WTC11 (cell line): ENCODE measurements around the gene PIGP. TPM values are rescaled to one million over a fixed set of nuclear protein-coding genes. Genes with fewer than 3 reads are reported as not detected.

Experiments used
- ATAC-seq: fragments of 200-7000 bp; cut with Tn5 transposase; 2 replicates; pipeline ENCODE4 v1.10.0; 2021; ENCODE audit warnings: mild to moderate bottlenecking, moderate library complexity
- CTCF ChIA-PET: fragments of 300-600 bp; sonication (Branson Sonifier 250); formaldehyde crosslinking; loops from one replicate; lab custom pipeline; 2021; ENCODE audit warnings: antibody characterized with exemption; lab: Charles Lee
- POLR2A ChIA-PET: fragments of 350-600 bp; sonication (Branson Sonifier 250); formaldehyde crosslinking; loops from one replicate; lab custom pipeline; 2021; ENCODE audit warnings: antibody characterized with exemption; lab: Charles Lee
- DNase-seq: peaks from one replicate; pipeline ENCODE4 v3.0.0; 2021; ENCODE audit warnings: low spot score
- H3K27ac Mint-ChIP-seq: 2 replicates; pipeline ENCODE4 v1.8.0; 2021; ENCODE audit warnings: mixed read lengths
- H3K27me3 Mint-ChIP-seq: 2 replicates; pipeline ENCODE4 v1.8.0; 2021; ENCODE audit warnings: low read depth, mild to moderate bottlenecking, moderate library complexity, mixed read lengths
- H3K36me3 Mint-ChIP-seq: 2 replicates; pipeline ENCODE4 v1.8.0; 2021; ENCODE audit warnings: mixed read lengths
- H3K4me1 Mint-ChIP-seq: 2 replicates; pipeline ENCODE4 v1.8.0; 2022; ENCODE audit warnings: mixed read lengths
- H3K4me3 Mint-ChIP-seq: 2 replicates; pipeline ENCODE4 v1.8.0; 2021; ENCODE audit warnings: mild to moderate bottlenecking, moderate library complexity, mixed read lengths
- H3K9me3 Mint-ChIP-seq: 2 replicates; pipeline ENCODE4 v1.8.0; 2021; ENCODE audit warnings: mixed read lengths
- ARID4B ChIP-seq: sonication (generic); formaldehyde crosslinking; IDR thresholded peaks from 2 replicates; pipeline ENCODE4 v1.8.0; 2023; ENCODE audit warnings: missing genetic modification reagents, mild to moderate bottlenecking, borderline replicate concordance
- CREB1 ChIP-seq: sonication (generic); formaldehyde crosslinking; IDR thresholded peaks from 2 replicates; pipeline ENCODE4 v1.8.0; 2023; ENCODE audit warnings: mild to moderate bottlenecking, missing genetic modification reagents
- CTCF ChIP-seq: fragments of 200-600 bp; IDR thresholded peaks from 2 replicates; pipeline ENCODE4 v1.8.0; 2022; ENCODE audit warnings: antibody characterized with exemption
- E2F1 ChIP-seq: sonication (generic); formaldehyde crosslinking; IDR thresholded peaks from 2 replicates; pipeline ENCODE4 v1.8.0; 2022; ENCODE audit warnings: mild to moderate bottlenecking, missing genetic modification reagents
- E2F5 ChIP-seq: sonication (generic); formaldehyde crosslinking; IDR thresholded peaks from 2 replicates; pipeline ENCODE4 v1.8.1; 2022; ENCODE audit warnings: mild to moderate bottlenecking, moderate library complexity, missing genetic modification reagents
- ETV6 ChIP-seq: sonication (generic); formaldehyde crosslinking; IDR thresholded peaks from 2 replicates; pipeline ENCODE4 v1.8.1; 2022; ENCODE audit warnings: mild to moderate bottlenecking, missing genetic modification reagents
- IRF1 ChIP-seq: sonication (generic); formaldehyde crosslinking; IDR thresholded peaks from 2 replicates; pipeline ENCODE4 v1.8.0; 2023; ENCODE audit warnings: missing genetic modification reagents
- KAT7 ChIP-seq: sonication (generic); formaldehyde crosslinking; IDR thresholded peaks from 2 replicates; pipeline ENCODE4 v1.8.1; 2023; ENCODE audit warnings: missing genetic modification reagents, mild to moderate bottlenecking, borderline replicate concordance
- NFE2L1 ChIP-seq: sonication (generic); formaldehyde crosslinking; IDR thresholded peaks from 2 replicates; pipeline ENCODE4 v1.8.1; 2023; ENCODE audit warnings: missing genetic modification reagents
- NFYB ChIP-seq: sonication (generic); formaldehyde crosslinking; conservative IDR thresholded peaks from 2 replicates; pipeline ENCODE4 v1.8.0; 2022; ENCODE audit warnings: low read depth, missing genetic modification reagents
- NR2C2 ChIP-seq: sonication (generic); formaldehyde crosslinking; IDR thresholded peaks from 2 replicates; pipeline ENCODE4 v1.8.0; 2022; ENCODE audit warnings: mild to moderate bottlenecking, missing genetic modification reagents
- SMAD4 ChIP-seq: sonication (generic); formaldehyde crosslinking; IDR thresholded peaks from 2 replicates; pipeline ENCODE4 v1.8.0; 2022; ENCODE audit warnings: mild to moderate bottlenecking, missing genetic modification reagents
- SP1 ChIP-seq: sonication (generic); formaldehyde crosslinking; conservative IDR thresholded peaks from 2 replicates; pipeline ENCODE4 v1.8.1; 2022; ENCODE audit warnings: missing genetic modification reagents
- USF2 ChIP-seq: sonication (generic); formaldehyde crosslinking; IDR thresholded peaks from 2 replicates; pipeline ENCODE4 v1.8.1; 2023; ENCODE audit warnings: mild to moderate bottlenecking, missing genetic modification reagents, moderate library complexity
- ZBTB21 ChIP-seq: sonication (generic); formaldehyde crosslinking; IDR thresholded peaks from 2 replicates; pipeline ENCODE4 v1.8.1; 2023; ENCODE audit warnings: mild to moderate bottlenecking, missing genetic modification reagents, borderline replicate concordance
- ZMAT4 ChIP-seq: fragments of 250-450 bp; sonication (Bioruptor Pico); IDR thresholded peaks from 2 replicates; pipeline ENCODE4 v1.9.0; 2021; ENCODE audit warnings: mild to moderate bottlenecking
- ZNF263 ChIP-seq: sonication (generic); formaldehyde crosslinking; IDR thresholded peaks from 2 replicates; pipeline ENCODE4 v1.8.1; 2022; ENCODE audit warnings: low read depth, mild to moderate bottlenecking, moderate library complexity, missing genetic modification reagents
- ZNF317 ChIP-seq: sonication (generic); formaldehyde crosslinking; IDR thresholded peaks from 2 replicates; pipeline ENCODE4 v1.8.1; 2023; ENCODE audit warnings: low read depth, mild to moderate bottlenecking, moderate library complexity, missing genetic modification reagents, borderline replicate concordance
- ZNF512 ChIP-seq: sonication (generic); formaldehyde crosslinking; IDR thresholded peaks from 2 replicates; pipeline ENCODE4 v1.8.1; 2022; ENCODE audit warnings: missing genetic modification reagents, borderline replicate concordance
- total RNA-seq: library from RNA; stranded (reverse); gene quantifications from 3 replicates; pipeline ENCODE4 v1.2.3, GENCODE V29; 2021

Gene PIGP
- total RNA-seq, 1 experiment from 2014 or later, result 10.9 TPM

GRCh38 chr21:37028570-37028969 lies 44.3 kb downstream of the PIGP start:
- ATAC-seq (no peak), DNase-seq (no peak)
- Mint-ChIP-seq H3K9me3 (peaks cover 1% of the 10 kb centered on the region), H3K27ac (no peak overlapping the region), H3K4me3 (no peak overlapping the region), H3K4me1 (0 out of 2 replicates have a peak, but pooled peaks cover 4% of the 10 kb centered on the region), H3K27me3 (peaks cover 3% of the 10 kb centered on the region; the same call in 1 of the 2 replicates), H3K36me3 (no peaks in the 10 kb centered on the region)
- POLR2A ChIA-PET, result no interaction called here
- CTCF ChIA-PET, result no interaction called here
- TF ChIP-seq ZBTB21 (CRISPR knock-in tag) (no peak), CTCF (no peak), E2F5 (CRISPR knock-in tag) (no peak), SP1 (CRISPR knock-in tag) (no peak), NR2C2 (CRISPR knock-in tag) (no peak)
- TF ChIP-seq, all 79 proteins: peak for 0

- POLR2A ChIA-PET, result no interaction called here
- H3K27ac Mint-ChIP-seq, result no peak overlapping the region
- TF ChIP-seq ARID4B (CRISPR knock-in tag), result no peak
- no peak for TF ChIP-seq NFYB (CRISPR knock-in tag)
- TF ChIP-seq ZNF512 (CRISPR knock-in tag), result no peak
- no peak for TF ChIP-seq NFE2L1 (CRISPR knock-in tag)
- TF ChIP-seq ETV6 (CRISPR knock-in tag), result no peak
- no peak for TF ChIP-seq USF2
- TF ChIP-seq ZNF317 (CRISPR knock-in tag), result no peak
- TF ChIP-seq CREB1, result no peak
- no peak for TF ChIP-seq SMAD4
- TF ChIP-seq KAT7 (CRISPR knock-in tag), result no peak
- no peak for TF ChIP-seq ZMAT4
- no peak for TF ChIP-seq E2F1 (CRISPR knock-in tag)
- no peak for TF ChIP-seq ZNF263
- TF ChIP-seq NR2C2 (CRISPR knock-in tag), result no peak
- TF ChIP-seq IRF1 (CRISPR knock-in tag), result no peak
- no peak overlapping the region for H3K4me3 Mint-ChIP-seq
- peaks cover 5% of the 10 kb centered on the region; the same call in 1 of the 2 replicates for H3K27me3 Mint-ChIP-seq
- H3K36me3 Mint-ChIP-seq, result no peaks in the 10 kb centered on the region
- DNase-seq, result no peak
- peaks cover 6% of the 10 kb centered on the region for H3K9me3 Mint-ChIP-seq
- CTCF ChIA-PET, result interaction anchor here (0.9 to 1.8 kb wide), 3 partner anchors 17 to 396 kb away, joined by 4 to 7 read pairs (median 5); no protein-coding TSS in a partner anchor
- no peak for ATAC-seq
- 0 out of 2 replicates have a peak, but pooled peaks cover 4% of the 10 kb centered on the region for H3K4me1 Mint-ChIP-seq
These were observed 46.4 kb downstream of the PIGP start for GRCh38 chr21:37026499-37026898.
